H1 (cell line): ENCODE data around the gene CNDP2. TPM values are rescaled to one million over a fixed set of nuclear protein-coding genes. Genes with fewer than 3 reads are reported as not detected.

Experiments
- BACH1 ChIP-seq: IDR thresholded peaks from 2 replicates; pipeline ENCODE4 v1.6.1; 2012; ENCODE audit warnings: low read length, improper control_type of control experiment
- CBX5 ChIP-seq: fragments of 300-800, 300-1000 bp; sonication (generic); IDR thresholded peaks from 2 replicates; pipeline ENCODE4 v1.7.1; 2016; ENCODE audit warnings: antibody characterized with exemption, low read length, low read depth
- CTBP2 ChIP-seq: IDR thresholded peaks from 2 replicates; pipeline ENCODE4 v1.7.0; 2011; ENCODE audit warnings: borderline replicate concordance, mild to moderate bottlenecking, moderate library complexity, mixed read lengths, low read length; ENCODE audit not compliant: insufficient read depth, insufficient read length
- EGR1 ChIP-seq: IDR thresholded peaks from 2 replicates; pipeline ENCODE4 v1.6.1; 2011; ENCODE audit warnings: low read depth, low read length, borderline replicate concordance
- JUN ChIP-seq: IDR thresholded peaks from 2 replicates; pipeline ENCODE4 v1.6.1; 2011; ENCODE audit warnings: low read depth, mild to moderate bottlenecking, improper control_type of control experiment, low read length
- NRF1 ChIP-seq: IDR thresholded peaks from 2 replicates; pipeline ENCODE4 v1.6.1; 2011; ENCODE audit warnings: mild to moderate bottlenecking, low read depth, low read length, improper control_type of control experiment
- SIRT6 ChIP-seq: IDR thresholded peaks from one replicate; pipeline ENCODE4 v1.7.1; 2012; ENCODE audit warnings: low read length, inconsistent platforms
- TBP ChIP-seq: IDR thresholded peaks from 2 replicates; pipeline ENCODE4 v1.6.1; 2011; ENCODE audit warnings: low read depth, low read length, improper control_type of control experiment
- YY1 ChIP-seq: IDR thresholded peaks from 2 replicates; pipeline ENCODE4 v1.6.1; 2011; ENCODE audit warnings: low read depth, mild to moderate bottlenecking, low read length
- polyA plus RNA-seq, 7 experiments: library from polyadenylated mRNA; depleted of rRNA in 3 of 7; stranded (reverse) in 5 of 7; unstranded in 2 of 7; fragments of >200 nt in 5 of 7; fragments of 200-250 nt in 2 of 7; gene quantifications; 1 replicate in 5 of 7; 2 replicates in 1 of 7; 4 replicates in 1 of 7; pipeline versions ENCODE4 v1.2.1 to v1.2.3, GENCODE V29; 2011 to 2013; ENCODE audit warnings: missing spikeins in 2 of 7, mixed read lengths in 2 of 7
- total RNA-seq: library from RNA; stranded (reverse); fragmentation: NEBNext Ultra II Directional; extraction: Animal tissue kit (Norgen Biotek cat#: 25700); gene quantifications from 2 replicates; pipeline ENCODE4 v1.2.1, GENCODE V29; 2021

The CNDP2 gene
- total and polyA plus RNA-seq, 2 of the 8 experiments (the other 6 are each of a cell fraction or from before 2014, with no cell fraction given), result 71.8 to 243 TPM

- no peak for TF ChIP-seq CTBP2
- no peak for TF ChIP-seq YY1
- no peak for TF ChIP-seq NRF1
- no peak for TF ChIP-seq JUN
- TF ChIP-seq TBP, result peak; percentile 53; the same call in 1 of the 2 replicates
- TF ChIP-seq EGR1, result no peak
- TF ChIP-seq SIRT6, result no peak
- no peak for TF ChIP-seq BACH1
- no peak for TF ChIP-seq CBX5
These were observed 36.3 kb upstream of the CNDP2 start (continued) for GRCh38 chr18:74459889-74460288.
